Brain microvascular endothelial cell (primary cell): Measurements from ENCODE around the gene SNRNP27.

Source experiments
- DNase-seq: peaks from one replicate; pipeline ENCODE4 v3.0.0-alpha.2; 2020
- H3K27ac ChIP-seq: fragments of 250-450 bp; sonication (Bioruptor Pico); 2 replicates; pipeline ENCODE4 v1.5.1; 2020; ENCODE audit warnings: mild to moderate bottlenecking, moderate library complexity
- H3K27me3 ChIP-seq: fragments of 250-450 bp; sonication (Bioruptor Pico); replicated peaks from 2 replicates; pipeline ENCODE4 v1.5.1; 2020; ENCODE audit warnings: mild to moderate bottlenecking
- H3K36me3 ChIP-seq: fragments of 250-450 bp; sonication (Bioruptor Pico); replicated peaks from 2 replicates; pipeline ENCODE4 v1.5.1; 2020; ENCODE audit warnings: mild to moderate bottlenecking
- H3K4me3 ChIP-seq: 2 replicates; pipeline ENCODE4 v1.5.1; 2011; ENCODE audit warnings: low read depth, mild to moderate bottlenecking, control low read depth, low read length, moderate library complexity
- CTCF ChIP-seq: IDR thresholded peaks from 2 replicates; pipeline ENCODE4 v1.5.1; 2011; ENCODE audit warnings: low read depth, mild to moderate bottlenecking, moderate library complexity, low read length, control low read depth, inconsistent platforms; ENCODE audit errors: missing control alignments
- in situ Hi-C: cut with HindIII; loops from 2 replicates; pipeline ENCODE4 v1.10.0; 2017; ENCODE audit warnings: low sequenced_read_pairs, low pct_ligation_motif_present

Gene SNRNP27

DNA sequence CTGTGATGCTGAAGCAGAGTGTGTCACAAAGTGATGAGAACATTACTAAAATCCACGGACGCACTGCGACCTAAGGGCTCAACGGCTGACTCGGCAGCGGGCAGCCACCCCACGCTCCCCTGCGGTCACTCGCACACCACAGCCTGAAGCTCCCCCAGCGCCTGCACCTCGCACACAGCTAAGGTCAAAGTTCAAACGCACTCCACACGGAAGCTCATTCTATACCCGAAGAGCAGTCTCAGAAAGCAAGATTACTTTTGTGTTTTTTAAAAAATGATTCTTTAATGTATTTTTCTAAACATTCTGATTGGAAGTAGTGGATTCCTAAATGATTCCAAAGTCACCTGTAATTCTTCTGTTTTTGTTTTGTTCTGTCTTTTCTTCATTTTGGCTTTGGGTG is 46.0 kb downstream of the SNRNP27 start:
- H3K4me3 ChIP-seq, result no peak overlapping the region
- in situ Hi-C loops, result loop anchor here (25.0 kb wide), 1 partner anchor 148 kb away; the partner anchor contains the start of gene PCBP1
- no peak overlapping the region for H3K27ac ChIP-seq
- peaks cover 50% of the 10 kb centered on the region for H3K36me3 ChIP-seq
- no peak for TF ChIP-seq CTCF
- no peaks in the 10 kb centered on the region for H3K27me3 ChIP-seq
- no peak for DNase-seq

GRCh38 chr2:69940691-69941090 is 46.9 kb downstream of the SNRNP27 start:
- DNase-seq, result no peak
- H3K27ac ChIP-seq, result no peak overlapping the region
- in situ Hi-C loops, result loop anchor here (25.0 kb wide), 1 partner anchor 147 kb away; the partner anchor contains the start of gene PCBP1
- peaks cover 45% of the 10 kb centered on the region for H3K36me3 ChIP-seq
- no peak for TF ChIP-seq CTCF
- no peak overlapping the region for H3K4me3 ChIP-seq
- H3K27me3 ChIP-seq, result no peaks in the 10 kb centered on the region

DNA sequence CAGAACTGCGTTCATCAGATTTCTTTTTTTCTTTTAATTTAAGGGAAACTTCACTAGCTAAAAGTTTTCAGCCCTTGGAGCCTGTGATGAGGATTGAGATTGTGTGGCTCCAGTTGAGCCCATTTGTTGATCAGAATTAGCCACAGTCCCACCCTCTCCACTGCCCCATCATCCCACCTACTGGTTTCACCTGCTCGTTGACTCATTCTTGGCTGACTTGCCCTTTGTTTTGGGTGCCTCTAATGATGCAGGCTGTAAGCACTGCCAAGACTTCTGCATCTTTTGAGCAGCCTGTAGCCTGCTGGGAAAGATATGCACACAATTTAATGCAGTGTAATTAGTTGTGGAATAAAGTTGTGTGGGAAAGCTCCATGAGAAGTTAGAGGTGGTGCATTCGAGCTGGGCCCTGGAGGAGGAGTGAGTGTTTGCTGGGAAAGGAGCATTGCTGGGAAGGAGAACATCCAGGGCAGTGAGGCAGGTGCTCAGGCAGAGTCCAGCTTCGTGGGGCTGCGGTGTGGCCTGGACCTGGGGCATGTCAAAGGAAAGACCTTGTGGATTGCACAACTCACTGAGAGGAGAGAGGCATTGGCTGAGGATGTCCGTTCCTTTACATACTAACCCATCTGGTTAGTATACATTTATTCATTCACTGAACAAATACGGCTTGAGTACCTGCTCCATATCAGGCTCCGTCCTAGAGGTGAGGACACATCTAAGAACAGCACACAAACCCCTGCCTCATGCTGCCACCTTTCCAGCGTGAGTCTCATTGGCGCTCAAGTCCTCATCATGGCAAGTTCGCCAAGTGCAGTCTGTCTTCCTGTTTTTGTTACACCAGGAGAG is 49.5 kb downstream of the SNRNP27 start:
- Histone ChIP-seq H3K4me3 (no peak overlapping the region), H3K36me3 (peaks cover 25% of the 10 kb centered on the region), H3K27me3 (no peaks in the 10 kb centered on the region), H3K27ac (no peak overlapping the region)
- in situ Hi-C loops, result loop anchor here (25.0 kb wide), 1 partner anchor 144 kb away; the partner anchor contains the start of gene PCBP1
- no peak for TF ChIP-seq CTCF
- DNase-seq, result no peak

DNA sequence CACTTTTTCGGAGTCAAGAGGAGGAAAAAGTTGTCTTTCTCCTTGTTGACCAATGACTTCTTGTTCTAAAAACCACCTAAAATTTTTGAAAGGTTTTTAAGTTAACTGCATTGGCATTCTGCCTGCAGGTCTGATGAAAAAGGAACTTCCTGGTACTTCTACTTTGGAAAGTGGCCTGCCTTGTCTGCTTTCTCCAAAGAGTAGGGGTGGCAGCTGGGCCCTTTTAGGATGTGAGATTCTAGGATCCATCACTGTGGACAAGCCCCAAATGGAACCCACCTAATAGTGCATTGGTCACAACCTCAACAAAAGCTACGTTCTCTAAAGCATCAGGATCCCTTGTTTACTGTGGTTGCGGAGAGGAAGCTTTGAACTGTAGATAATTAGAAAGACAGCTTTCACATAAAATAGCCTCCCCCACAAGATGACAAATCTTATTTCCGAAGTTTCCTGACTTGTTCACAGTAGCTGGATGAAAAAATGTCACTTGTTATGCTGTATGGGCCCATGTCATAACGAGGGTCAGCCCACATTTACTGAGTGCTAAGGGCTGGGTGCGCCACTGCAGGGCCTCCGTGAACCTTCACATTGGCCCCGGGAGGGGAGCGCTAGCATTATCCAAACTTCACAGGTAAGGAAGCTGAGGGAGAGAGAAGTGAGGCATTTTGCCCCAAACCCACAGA is 50.2 kb downstream of the SNRNP27 start:
- in situ Hi-C loops, result loop anchor here (25.0 kb wide), 1 partner anchor 143 kb away; the partner anchor contains the start of gene PCBP1
- Histone ChIP-seq H3K4me3 (no peak overlapping the region), H3K27me3 (no peaks in the 10 kb centered on the region), H3K27ac (no peak overlapping the region), H3K36me3 (peaks cover 18% of the 10 kb centered on the region)
- DNase-seq, result no peak
- no peak for TF ChIP-seq CTCF

DNA sequence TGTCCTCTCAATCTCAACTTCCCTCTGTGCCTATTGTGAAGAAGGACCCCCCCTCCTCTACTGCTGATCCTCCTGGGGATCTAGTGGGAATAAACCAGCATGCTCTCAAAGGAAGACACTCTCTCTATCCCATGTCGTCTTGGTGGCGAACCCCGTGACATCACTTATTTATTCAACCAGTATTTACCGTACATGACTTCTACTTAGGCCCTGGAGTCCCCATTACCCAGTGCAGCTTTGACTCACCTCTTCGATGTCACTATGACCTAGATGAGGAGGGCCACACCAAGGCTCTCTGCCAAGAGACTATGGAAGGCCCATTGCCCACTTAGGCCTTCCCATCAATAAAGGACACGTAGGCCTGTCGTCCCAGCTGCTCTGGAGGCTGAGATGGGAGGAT is 51.0 kb downstream of the SNRNP27 start:
- no peak overlapping the region for H3K27ac ChIP-seq
- DNase-seq, result no peak
- no peaks in the 10 kb centered on the region for H3K27me3 ChIP-seq
- TF ChIP-seq CTCF, result no peak
- H3K36me3 ChIP-seq, result peaks cover 12% of the 10 kb centered on the region
- no peak overlapping the region for H3K4me3 ChIP-seq
- in situ Hi-C loops, result loop anchor here (25.0 kb wide), 1 partner anchor 143 kb away; the partner anchor contains the start of gene PCBP1
